GM18873 (cell line): ENCODE measurements around the gene ACVRL1.

Source experiments
- ATAC-seq: cut with Tn5 transposase; IDR thresholded peaks from one replicate; pipeline ENCODE4 v1.9.1; 2021; ENCODE audit warnings: mild to moderate bottlenecking, moderate library complexity, moderate number of reproducible peaks; ENCODE audit not compliant: unreplicated experiment, low FRiP score

The ACVRL1 gene

DNA sequence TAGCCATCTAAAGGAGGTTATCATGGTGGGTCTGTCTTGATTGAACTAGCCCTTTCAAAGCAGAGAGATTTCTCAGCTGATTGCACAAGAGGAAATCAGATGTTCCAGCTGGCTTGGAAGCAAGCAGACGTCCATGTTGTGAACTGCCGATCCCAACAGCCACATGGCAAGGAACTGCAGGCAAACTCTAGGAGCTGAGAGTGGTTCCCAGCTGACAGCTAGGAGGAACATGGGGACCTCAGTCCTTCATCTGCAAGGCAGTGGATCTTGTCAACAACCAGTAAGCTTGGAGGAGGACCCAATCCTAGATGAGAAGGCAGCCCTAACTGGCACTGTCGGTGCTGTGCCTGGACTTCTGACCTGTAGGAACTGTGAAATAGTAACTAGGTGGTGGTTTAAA lies 51.9 kb downstream of the ACVRL1 start:
- no peak for ATAC-seq

DNA sequence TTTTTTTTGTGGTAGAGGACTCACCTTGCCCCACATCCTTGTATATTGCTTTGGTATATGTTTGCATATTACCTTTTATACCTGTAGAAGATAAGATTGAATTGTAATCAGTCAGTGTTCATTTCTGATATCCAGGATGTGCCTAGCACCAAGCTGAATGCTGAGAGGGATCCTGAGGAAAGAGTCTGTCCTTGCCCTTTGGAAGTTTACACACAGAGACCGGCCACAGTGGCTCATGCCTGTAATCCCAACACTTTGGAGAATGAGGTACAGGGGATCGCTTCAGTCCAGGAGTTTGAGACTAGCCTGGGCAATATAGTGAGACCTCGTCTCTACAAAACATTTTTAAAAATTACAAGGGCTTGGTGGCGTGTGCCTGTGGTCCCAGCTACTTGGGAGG lies 52.6 kb downstream of the ACVRL1 start:
- no peak for ATAC-seq

DNA sequence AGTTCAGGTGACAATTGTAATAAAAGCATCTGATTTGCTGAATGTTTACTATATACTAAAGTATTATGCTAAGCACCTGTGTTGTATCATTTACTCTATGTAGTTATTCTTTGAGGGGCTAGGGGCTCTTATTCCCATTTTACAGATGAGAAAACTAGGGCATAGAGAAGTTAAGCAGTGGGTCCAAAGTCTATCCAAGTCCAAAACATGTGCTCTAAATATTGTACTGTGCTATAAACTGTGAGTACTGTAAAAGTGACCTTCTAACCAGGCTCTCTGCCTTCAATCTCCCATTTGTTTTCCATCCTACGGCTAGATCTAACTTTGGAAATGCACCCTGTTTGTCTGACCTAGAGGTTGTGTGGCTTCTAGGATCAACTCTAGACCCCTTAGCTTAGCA lies 53.2 kb downstream of the ACVRL1 start:
- no peak for ATAC-seq

DNA sequence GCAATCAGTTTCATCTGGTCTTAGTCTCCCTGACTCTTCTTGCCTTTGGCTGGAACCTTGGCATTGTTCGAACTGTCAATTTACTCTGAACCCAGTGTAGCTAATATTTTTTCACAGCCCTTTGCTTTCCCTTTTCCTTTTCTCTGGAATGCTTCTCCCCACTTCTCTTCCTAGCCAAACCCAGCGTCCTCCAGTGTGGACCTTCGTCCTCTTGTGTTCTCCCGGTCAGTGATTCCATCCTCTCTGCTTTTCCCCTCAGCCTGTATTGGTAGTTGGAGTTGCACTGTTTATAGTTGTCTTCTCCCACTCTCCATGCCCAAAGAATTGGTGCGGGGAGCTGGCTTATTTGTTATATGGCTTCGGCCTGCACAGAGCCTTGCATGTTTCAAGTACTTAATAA lies 53.6 kb downstream of the ACVRL1 start:
- ATAC-seq: no peak

DNA sequence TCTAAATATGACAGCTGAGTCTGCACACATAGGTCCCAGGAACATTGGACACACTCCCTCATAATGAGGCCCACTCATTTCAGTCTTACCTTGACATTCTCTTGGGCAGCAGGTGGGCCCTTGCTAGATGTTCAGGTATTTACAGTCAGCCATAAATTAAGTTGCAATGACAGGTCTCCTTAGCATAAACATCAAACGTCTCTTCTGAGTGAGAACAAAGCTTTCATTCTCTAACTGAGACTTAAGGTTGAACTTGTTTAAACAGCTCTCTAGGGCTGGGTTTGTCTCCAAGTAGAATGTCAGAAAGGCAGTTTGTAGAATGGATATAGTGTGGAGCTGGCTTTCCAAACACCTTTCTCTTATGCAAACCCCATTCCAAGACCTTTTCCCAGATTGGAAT lies 54.5 kb downstream of the ACVRL1 start:
- no peak for ATAC-seq

DNA sequence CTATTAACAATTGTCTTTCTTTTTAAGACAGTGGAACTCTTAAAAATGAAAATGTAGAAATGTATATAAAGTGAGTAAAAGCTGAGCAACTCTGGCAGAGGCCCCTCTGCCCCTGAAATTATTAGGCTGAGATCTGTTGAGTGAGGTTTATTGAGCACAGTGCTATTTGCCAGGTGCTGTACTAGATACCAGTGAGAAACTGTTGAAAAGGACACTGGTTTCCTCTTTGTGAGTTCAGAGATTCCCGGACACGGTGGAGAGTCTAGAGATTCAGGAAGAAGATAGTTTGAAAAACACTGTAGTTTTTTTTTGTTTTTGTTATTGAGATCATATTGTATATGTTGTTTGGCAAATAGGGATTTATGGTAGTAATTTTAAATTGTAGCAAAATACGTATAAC lies 55.4 kb downstream of the ACVRL1 start:
- no peak for ATAC-seq

DNA sequence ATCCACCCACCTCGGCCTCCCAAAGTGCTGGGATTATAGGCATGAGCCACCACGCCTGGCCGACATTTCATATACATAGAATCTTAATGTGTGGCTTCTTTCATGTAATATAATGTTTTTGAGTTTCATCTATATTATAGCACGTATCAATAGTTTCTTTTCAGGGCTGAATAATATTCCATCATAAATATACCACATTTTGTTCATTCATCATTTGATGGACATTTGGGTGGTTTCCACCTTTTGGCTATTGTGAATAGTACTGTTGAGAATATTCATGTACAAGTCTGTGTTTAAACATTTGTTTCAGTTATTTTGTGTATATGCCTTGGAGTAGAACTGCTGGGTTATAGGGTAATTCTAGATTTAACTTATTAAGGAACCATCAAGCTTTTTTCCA lies 56.2 kb downstream of the ACVRL1 start:
- no peak for ATAC-seq

DNA sequence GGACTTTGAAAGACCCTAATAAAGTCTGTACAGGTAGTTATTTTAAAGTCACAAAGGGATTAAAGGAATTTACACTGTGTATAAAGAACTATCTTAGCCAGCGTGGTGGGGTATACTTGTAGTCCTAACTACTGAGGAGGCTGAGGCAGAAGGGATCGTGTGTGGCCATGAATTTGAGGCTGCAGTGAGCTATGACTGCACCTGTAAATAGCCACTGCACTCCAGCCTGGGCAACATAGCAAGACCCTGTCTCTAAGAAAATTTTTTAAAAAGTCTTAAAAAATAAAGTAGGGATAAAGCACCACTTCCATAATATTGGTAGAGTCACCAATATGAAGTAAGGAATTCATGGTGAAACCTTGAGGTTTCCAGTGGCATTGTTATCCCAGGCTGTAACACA lies 62.3 kb downstream of the ACVRL1 start:
- no peak for ATAC-seq

DNA sequence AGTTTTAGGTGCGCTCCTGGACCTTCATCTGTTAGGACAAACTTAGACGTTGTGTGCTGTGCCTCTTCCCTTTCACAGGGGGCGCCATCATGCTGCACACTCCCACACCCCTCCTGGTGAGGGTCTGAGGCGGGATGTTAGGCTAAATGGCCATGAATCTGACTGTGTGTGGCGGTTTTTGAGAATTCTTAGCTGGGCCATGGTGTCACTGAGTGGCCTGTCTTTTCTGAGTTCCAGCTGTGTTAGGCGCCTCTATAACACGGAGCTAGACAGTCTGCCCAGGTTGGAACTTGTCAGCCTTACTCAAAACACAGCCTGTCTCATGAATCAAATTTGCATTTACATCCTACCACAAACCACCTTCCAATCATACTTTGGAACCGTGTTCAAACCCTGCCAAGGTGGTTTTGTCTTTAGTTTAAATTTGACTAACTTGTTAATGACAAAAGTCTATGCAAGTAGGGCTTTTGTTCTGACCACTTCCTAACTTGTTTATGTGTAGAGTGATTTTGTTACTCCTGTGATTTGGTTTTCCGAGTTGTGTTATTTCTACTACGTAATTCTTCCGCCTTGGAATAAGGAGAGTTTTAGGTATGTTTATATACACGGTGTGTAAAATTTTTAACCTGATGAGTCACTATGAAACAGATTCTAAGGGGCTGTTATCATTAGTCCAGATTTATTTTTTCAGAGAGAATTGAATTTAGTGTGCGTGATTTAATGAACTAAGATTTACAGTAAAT lies 63.8 kb downstream of the ACVRL1 start:
- peak; percentile 90 for ATAC-seq

DNA sequence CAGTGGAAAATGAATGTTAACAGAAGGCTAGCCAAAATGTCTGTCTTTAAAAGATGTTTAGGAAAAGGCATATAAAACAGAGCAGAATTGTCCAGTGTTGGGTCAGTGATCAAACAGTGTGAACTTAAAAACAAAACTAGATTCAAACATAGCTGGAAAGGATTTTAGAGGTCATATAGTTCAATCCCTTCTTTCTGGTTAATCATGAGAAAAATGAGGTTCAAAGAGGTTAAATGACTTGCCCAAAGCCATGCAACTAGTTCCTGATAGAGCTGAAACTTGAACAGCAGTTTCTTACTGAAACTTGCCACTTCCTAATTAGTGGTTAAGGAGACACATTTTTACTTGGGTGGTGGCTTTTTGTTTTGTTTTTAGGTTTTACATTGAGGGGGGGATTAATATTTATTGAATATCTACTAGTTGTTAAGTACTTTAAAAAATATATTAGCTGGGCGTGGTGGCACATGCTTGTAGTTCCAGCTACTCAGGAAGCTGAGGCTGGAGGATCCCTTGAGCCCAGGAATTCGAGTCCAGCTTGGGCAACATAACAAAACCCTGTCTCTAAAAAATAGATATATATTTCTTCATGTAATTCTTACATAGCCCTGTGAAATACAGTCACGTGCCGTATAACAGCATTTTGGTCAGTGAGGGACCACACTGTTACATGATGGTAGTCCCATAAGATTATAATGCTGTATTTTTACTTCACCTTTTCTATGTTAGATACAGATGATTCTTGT lies 64.5 kb downstream of the ACVRL1 start:
- peak; percentile 35 for ATAC-seq

DNA sequence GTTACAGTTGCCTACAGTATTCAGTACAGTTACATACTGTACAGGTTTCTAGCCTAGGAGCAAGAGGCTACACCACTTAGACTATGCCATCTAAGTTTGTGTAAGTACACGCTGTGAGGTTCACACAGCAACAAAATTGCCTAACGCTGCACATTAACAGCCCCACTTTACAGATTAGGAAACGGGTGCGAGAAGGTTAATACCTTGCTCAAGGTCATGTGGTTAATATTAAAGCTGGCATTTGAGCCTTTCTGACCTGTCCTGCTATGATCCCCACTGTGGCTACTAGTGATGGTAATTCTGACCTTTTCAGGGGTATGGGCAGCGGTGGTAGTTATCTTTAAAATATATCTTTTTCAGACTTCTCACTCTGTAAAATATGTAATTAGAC lies 65.1 kb downstream of the ACVRL1 start:
- ATAC-seq: no peak

DNA sequence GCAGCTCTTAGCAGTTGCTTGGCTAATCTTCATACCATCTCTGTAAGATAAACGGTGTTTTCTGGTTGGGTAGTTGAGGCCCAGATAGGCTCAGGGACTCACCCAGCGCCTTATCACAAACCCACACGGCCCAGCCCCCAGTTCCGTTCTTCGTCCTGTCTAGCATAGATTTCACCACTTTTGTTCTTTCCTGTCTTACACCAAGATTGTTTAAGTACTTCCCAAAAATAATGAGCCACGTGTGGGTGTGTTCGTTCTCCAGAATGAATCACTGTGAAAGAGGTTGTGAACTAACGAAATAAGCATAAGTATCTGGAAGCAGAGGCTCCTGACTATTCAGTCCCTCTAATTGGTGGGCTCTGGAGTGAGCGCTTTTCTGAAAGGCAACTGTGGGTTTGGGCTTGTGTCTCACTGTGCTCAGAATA lies 65.6 kb downstream of the ACVRL1 start:
- no peak for ATAC-seq
